Stimulated activated CD8-positive, alpha-beta memory T cell treated with anti-CD3 and anti-CD28 coated beads, Interleukin-7, amount 100 ng/mL, for 1 hour (primary cell): ENCODE data around the gene MLC1.

Experiments used
- DNase-seq, 2 donors: peaks; one replicate each; pipeline ENCODE4 v3.0.0-alpha.2; 2020; ENCODE audit warnings: low read depth in 2 of 2

Gene MLC1

DNA sequence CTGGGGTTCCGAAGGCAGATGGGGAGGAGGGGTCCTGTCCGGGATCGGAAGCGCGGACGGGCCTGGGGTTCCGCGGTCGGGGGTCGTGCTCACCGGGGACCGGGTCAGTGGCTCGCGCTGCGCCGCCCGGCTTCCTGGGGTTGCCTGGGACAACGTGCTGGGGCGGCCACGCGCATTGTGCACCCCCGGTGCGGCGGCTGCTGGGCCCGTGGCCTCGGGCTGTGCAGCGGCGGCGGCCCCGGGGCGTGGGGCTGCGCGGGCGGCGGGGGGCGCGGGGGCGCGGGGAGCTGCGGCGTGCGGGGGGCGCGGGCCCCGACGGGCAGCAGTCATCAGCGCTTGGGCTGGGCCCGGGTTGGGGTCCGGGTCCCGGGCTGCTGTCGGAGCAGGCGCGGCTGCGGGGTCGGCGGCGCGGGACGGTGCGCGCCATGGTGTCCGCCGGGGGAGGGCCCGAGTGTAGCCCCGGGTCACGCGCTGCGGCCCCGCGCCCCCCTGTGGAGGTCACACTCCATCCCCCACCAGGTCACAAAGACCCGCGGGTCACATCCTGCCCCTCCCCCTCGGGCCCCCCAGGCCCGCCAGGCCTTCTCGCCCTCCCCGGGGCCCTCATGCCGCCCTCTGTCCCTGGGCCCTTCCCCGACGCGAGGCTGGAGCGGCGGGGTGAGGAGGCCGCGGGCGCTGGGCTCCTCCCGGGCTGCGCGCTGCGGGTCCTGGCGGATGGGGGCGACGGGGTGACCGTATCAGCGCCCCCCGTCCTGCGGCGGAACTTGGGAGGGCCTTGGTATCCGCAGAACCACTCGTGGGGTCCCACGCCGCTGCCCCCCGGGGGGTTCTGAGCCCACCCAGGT, 26.9 kb downstream of the MLC1 start, which contains the start of gene TTLL8:
TSS of gene TTLL8 (minus strand) at position 238 of the 845 bp plus-strand sequence.
- no peak for DNase-seq

DNA sequence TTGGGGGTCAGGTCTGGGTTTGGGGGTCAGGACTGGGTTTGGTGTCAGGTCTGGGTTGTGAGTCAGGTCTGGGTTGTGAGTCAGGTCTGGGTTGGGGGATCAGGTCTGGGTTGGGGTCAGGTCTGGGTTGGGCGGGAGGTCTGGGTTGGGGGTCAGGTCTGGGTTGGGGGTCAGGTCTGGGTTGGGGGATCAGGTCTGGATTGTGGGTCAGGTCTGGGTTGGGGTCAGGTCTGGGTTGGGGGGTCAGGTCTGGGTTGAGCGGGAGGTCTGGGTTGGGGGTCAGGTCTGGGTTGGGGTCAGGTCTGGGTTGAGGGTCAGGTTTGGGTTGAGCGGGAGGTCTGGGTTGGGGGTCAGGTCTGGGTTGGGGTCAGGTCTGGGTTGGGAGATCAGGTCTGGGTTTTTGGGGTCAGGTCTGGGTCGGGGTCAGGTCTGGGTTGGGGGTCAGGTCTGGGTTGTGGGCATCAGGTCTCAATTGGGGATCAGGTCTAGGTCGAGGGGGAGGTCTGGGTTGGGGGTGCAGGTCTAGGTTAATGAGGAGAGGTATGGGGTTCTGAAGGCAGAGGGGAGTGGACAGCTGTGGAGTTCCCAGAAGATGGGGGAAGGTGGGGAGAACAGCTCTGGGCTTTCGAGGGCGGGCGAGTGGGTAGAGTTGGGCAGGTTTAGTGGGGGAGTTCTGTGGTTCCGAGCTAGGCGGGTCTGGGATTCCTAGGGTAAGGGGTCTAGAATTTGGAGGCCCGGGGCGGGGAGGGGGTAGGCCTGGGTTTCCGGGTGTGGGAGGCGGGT, 27.8 kb downstream of the MLC1 start:
- DNase-seq = no peak

DNA sequence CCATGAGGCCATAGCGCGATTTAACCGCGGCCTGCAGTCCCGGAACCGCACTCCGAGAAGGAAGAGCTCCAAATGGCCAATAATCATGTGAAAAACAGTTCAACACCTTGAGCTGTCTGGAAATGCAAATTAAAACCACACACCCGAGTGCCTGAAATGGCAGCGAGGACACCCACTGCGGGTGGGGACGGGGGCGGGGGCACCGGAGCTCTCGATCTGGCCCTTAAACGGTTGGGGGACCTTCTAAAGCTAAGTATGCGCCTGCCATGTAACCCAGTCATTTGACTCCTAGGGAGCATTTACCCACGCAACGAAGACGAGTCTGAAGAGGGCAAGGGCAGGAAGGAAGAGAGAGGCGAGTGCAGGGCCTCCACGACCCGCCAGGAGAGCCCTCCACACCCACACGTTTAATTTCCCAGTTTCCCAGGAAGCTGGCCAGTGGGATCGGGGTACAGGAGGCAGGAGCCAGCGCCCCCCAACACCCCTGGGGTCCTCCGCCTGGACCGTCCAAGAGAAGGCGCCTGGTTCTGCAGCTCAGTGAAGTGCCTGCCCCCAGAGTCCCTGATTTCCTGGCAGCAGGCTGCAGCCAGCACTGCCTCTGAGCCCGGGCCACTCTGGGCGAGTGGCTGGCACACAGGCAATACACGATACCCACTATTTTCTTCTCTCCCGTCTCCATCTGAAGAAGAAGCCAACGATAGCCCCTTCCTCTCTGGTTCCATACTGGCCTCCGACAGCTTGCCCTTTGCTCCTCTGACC, 28.8 kb downstream of the MLC1 start:
- no peak for DNase-seq

DNA sequence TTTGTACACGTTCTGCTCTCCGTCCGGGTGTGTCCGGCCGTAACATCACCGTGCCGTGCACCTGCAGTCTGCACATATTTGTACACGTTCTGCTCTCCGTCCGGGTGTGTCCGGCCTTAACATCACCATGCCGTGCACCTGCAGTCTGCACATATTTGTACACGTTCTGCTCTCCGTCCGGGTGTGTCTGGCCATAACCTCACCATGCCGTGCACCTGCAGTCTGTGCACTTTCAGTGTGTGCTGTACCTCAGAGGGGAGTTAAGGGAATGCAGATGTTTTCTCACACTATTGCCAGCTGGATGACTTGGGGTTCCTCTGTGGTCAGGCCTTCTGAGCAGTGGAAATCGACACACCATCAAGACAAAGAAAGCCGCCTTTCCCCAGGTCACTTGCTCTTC, 31.4 kb downstream of the MLC1 start:
- DNase-seq = no peak

DNA sequence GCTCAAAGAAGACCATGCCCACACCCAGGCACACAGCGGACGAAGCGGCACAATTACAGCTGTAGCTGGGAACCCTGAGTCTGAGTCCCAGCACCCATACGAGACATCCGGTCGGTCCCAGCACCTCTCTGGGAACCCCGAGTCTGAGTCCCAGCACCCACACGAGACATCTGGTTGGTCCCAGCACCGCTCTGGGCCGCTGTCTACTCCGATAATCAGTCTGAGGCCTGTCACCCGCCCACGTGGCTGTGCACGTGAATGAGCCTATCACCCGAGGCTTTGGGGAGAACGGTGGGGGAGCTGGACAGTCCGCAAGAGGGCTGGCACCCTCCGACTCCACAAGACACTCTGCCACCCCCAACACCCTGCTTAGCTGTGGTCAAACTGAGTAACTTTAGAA, 33.3 kb downstream of the MLC1 start:
- DNase-seq = no peak

DNA sequence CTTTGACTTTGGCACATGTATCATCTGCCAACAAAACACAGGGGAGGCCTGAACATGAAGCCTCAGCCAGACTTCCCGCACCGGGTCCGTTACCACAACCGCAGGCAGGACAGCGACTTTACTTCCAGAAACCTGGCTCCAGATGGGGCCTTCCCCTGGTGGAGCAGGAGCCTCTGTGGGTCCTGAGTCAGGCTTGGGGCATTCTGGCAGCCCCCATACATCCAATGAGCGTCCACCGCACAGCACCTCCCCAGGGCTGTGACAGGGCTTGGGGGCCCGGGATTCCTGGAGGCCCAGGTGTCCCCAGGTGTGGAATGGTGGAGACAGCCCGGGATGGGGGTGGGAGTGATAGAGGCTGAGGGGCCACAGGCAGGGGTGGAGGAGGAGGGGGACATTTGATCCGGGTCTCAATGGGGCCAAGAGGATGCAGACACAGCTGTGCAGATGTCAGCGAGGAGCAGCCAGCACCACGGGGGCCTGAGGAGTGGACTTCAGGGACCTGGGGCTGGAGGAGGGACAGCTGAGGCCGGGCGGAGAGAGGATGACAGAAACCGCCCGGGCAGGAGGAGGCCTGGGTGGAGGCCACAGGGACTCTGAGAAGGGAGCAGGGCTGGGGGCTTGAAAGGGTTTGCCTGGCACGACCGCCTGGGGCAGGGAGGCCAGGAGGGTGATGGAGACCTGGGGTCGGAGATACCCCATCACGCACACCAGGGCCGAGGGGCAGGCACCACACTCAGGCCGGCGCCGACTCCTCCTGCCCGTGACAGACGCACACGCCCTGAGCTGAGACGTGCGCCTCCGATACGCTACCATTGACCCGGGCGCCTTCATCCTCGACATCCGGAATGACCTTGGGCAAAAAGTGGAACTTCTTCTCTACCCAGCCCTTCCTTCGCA, 35.7 kb downstream of the MLC1 start:
- DNase-seq = no peak

DNA sequence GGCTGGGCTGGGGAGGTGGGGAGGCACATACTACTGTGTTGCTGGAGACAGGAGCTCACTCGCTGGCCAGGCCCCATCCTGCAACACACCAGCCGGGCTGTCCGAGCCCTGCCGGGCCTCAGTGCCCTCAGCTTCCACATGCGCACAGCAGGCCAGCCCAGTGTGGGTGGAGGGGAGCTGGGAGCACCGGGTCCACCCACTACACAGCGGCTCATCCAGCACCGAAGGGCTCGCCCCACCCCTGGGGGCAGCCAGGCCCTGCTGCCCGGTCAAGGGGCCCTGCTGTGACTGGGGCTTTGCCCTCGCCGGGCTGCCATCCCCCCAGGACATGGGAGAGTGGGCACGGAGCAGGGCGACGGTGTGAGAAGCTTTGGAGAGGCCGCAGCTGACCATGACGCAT, 36.4 kb downstream of the MLC1 start:
- no peak for DNase-seq

DNA sequence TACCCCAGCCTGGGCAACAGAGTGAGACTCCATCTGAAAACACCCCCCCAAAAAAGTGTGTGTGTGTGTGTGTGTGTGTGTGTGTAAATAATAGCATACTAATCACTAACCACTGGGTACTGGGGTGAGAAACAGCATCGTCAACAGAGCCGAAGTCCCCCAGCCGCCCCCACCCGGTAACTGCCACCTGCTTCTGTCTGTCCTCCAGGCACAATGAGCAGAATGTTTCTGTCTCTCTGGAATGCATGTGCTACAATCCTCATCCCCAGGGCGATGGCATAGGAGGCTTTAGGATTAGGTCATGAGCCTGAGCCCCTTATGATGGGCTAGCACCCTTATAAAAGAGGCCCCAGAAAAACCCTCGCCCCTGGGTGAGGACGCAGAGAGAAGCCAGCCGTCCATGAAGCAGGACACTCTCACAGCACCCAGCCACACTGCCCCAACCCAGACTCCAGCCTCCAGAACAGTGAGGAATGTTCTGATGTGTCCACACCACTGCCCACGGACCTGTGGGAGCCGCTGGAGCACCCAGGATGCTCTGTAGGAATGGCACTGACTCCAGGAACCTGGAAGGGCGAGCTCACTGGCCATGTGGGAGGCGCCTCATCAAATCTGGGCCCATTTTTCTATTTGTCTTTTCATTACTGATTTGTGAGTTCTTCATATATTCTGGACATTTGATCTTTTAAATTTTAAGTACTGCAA, 37.0 kb downstream of the MLC1 start:
- DNase-seq = no peak

DNA sequence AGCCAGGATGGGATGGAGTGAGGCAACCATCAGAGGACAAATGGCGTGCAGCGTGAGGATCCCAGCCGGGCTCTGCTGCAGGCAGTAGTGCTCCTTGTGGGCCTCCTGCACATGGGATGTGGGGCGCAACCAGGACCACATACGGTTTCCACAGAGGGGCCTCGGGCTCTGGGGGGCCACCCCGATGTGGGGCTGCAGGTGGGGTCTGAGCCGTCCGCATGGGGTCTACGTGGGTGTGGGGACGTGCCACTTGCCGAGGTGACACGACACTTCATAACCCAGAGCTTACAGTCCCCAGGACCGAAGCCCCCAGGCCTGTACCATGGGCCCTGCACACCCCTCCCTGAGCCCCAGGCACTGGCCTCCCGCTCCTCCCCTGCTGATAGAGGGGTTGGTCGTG, 37.9 kb downstream of the MLC1 start:
- DNase-seq = no peak

DNA sequence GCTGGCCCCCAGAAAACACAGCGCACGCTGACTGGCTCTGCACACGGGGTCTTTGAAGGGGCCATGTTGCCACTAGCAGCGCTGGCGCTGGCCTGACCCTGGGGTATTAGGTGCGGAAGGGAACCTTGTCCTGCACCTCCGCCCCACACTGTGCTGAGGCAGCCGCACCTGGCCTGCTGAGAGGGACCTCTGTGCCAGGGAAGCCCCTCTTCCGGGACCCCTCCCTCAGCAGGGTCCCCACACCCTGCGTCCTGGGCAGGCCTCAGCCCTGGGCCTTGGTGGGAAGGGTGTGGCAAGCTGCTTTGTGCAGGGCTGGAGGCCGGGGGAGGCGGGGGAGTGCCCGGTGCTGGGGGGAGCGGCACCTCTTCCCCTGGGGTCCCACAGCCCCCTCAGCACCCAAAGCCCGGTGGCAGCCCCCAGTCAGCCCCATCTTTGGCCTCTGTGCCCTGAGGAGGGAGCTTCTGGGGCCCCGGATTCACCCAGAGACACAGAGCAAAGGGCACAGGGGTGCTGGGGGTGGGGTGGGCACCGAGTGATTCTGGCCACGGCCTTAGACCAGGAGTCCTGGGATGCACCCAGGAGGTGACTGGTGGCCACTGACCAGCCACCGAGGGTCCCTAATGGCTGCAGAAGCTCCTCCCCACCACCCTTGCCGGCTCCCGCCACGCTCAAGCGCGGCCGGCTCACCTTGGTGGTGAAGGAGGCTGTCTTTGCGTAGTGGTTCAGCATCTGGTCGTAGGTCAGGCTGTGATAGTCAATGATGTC, 38.6 kb downstream of the MLC1 start:
- no peak for DNase-seq

DNA sequence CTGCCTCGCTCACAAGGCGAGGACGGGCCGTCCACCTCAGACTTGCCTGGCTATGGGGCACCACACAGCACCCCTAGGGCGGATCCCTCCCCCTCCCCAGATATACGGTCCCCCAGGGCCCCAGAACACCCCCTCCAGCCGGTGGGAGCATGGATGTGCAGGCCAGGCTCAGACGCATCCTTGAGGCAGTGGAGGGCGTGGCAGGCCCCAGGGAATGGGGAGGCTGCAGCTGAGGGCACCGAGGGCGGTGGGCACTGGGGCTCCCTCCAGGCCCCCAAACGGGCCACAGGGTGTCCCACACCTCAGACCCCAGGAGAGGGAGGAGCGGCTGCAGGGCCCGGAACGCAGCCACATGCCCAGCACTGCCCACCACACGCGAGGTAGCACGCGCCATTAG, 39.2 kb downstream of the MLC1 start:
- DNase-seq = no peak

DNA sequence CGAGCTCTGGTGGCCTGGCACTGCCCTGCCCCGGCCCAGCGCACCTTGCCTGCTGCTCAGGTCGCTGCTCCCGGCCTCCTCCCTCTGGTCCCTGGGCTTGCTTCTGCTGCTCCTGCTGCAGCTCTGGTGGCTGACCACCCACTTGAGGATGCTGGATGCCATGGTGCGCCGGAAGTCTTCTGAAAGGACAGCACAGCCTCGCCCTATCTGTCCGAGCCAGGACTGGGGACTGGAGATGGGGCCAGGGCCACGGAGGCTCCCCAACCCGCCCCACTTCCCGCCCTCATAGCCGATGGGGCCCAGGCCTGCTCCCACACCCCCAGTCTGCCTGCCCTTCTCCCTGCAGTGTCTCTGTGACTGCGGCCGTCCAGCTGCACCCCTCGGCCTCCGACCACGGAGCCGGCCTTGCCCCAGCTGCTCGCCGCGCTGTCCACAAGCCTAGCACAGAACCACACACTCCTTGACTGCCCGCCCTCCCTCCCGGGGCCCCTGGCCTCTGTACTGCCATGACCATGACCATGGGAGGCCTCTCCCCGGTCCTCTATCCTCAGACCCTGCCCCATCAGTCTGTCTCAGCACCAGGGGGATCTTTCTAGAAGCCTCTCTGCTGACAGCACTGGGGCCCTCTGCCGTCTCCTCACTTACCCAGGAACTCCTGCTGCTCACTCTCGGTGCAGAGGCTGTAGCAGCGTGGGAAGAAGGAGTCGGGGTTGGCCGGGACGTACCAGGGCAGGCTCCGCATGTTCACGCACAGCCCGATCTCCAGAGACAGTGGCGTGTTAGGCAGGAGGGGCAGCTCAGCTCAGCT, 39.8 kb downstream of the MLC1 start:
- no peak for DNase-seq

DNA sequence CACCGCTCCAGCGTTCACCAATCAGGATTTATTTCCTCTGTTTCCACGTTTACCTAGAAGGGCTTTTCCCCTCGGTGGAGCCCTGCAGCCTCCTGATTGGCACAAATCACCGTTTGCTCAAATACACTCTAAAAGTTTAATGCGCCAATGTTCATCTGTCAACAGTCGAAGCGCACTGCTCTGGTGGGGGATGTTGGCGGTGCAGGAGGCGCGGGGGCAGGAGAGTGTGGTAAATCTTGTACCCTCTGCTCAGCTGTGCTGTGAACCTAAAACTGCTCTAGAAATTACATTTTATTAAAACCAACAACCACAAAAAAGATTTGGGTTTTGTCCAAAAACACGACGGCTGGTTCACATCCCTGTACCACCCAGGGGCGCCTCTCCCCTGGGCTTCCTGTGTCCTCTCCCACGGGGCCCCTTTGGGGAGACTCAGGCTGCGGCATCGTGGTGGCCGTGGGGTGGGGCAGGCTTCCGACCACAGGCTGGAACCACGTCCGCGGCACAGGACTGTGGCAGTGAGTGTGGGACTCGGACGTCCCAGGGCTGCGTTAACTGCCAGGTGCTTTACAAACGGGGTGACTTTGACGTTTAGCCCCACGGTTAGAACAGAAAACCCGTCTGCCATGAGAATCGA, 40.6 kb downstream of the MLC1 start:
- no peak for DNase-seq

DNA sequence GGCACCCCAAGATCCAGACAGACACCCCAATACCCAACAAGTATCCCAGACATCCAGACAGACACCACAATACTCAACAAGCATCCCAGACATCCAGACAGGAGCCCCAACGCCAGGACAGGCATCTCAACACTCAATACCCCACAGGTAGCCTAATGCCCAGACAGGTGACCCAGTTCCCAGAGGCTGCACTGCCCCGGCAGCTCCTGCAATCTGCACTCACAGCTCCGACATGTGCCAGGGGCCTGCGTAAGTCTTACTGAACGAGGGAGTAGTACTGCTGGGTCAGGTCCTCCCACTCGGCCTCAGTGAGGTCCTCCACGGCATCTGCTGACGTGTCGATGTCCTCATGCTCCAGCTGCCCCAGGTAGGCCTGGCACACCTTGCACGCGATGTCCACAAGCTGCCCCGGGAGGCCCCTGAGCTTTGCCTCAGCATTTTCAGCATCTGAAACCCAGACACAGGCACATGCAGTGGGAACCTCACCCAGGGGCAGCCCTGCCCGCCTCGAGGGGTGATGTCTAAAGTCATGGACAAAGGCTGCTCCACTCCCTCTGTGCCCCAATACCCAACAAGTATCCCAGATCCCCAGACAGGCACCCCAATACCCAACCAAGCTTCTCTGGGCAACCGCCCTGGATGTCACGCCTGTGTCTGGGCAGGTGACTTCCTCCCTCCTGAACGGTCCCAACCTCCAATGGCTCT, 43.7 kb downstream of the MLC1 start:
- no peak for DNase-seq

DNA sequence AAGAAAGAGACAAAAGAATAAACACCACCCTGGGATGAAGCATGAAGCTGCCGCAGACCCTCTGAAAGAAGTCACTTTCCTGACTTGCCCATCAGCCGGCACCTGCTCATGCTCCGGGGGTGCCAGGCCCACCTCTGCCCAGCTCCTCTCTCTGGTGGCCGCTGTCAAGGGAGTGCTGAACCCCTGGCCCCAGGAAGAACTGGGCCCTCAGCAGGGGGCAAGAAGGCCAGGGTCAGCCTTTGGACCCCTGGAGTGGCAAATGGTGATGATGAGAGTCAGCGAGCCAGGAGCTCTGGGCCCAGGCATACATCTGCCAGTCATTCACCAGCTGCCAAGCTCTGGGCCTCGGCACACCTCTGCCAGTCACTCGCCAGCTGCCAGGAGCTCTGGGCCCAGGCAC, 44.5 kb downstream of the MLC1 start:
- DNase-seq = no peak

DNA sequence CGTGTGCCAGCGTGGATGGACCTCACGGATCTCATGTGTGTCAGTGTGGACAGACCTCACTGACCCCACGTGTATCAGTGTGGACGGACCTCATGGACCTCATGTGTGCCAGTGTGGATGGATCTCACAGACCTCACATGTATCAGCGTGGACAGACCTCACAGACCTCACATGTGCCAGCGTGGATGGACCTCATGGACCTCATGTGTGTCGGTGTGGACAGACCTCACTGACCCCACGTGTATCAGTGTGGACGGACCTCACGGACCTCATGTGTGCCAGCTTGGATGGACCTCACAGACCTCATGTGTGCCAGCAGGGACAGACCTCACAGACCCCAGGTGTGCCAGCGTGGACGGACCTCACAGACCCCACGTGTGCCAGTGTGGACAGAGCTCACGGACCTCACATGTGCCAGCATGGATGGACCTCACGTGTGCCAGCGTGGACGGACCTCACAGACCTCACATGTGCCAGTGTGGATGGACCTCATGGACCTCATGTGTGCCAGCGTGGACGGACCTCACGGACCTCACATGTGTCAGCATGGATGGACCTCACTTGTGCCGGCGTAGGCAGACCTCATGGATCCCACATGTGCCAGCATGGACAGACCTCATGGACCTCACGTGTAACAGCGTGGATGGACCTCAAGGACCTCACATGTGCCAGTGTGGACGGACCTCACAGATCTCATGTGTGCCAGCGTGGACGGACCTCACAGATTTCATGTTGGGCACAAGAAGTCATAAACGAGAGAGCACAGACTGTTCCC, 45.4 kb downstream of the MLC1 start:
- DNase-seq = no peak
